ENCODE data around the gene LRRC34.

LRRC34 gene

DNA sequence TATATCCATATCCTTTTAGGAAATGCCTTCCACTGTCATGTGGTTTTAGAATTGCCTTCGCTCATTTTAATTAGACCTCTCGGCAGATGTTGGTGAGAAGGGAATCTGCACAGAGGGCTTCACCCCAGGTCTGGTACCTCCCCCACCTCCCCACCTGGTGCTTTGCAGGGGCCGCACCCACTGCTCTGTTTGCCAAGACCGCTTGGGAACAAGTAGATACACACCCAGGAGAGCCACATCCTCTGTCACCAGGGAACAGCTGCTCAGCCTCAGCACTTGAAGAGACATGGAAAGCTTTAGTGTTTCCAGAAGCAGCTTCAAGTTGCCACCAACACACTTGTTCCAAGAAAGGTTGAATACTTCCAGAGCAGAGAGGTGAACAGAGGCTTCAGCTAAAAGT lies 35.2 kb upstream of the LRRC34 start:
- no peak for DNase-seq (ENCODE audit: low read depth)
- H3K4me3 ChIP-seq (ENCODE audit: low read depth, low read length), result no peak overlapping the region
- TF ChIP-seq, protein P1, sequence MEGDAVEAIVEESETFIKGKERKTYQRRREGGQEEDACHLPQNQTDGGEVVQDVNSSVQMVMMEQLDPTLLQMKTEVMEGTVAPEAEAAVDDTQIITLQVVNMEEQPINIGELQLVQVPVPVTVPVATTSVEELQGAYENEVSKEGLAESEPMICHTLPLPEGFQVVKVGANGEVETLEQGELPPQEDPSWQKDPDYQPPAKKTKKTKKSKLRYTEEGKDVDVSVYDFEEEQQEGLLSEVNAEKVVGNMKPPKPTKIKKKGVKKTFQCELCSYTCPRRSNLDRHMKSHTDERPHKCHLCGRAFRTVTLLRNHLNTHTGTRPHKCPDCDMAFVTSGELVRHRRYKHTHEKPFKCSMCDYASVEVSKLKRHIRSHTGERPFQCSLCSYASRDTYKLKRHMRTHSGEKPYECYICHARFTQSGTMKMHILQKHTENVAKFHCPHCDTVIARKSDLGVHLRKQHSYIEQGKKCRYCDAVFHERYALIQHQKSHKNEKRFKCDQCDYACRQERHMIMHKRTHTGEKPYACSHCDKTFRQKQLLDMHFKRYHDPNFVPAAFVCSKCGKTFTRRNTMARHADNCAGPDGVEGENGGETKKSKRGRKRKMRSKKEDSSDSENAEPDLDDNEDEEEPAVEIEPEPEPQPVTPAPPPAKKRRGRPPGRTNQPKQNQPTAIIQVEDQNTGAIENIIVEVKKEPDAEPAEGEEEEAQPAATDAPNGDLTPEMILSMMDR (IDR thresholded peaks at IDR 0.05; ENCODE audit: control insufficient read depth, extremely low read depth, insufficient read depth), result no peak

DNA sequence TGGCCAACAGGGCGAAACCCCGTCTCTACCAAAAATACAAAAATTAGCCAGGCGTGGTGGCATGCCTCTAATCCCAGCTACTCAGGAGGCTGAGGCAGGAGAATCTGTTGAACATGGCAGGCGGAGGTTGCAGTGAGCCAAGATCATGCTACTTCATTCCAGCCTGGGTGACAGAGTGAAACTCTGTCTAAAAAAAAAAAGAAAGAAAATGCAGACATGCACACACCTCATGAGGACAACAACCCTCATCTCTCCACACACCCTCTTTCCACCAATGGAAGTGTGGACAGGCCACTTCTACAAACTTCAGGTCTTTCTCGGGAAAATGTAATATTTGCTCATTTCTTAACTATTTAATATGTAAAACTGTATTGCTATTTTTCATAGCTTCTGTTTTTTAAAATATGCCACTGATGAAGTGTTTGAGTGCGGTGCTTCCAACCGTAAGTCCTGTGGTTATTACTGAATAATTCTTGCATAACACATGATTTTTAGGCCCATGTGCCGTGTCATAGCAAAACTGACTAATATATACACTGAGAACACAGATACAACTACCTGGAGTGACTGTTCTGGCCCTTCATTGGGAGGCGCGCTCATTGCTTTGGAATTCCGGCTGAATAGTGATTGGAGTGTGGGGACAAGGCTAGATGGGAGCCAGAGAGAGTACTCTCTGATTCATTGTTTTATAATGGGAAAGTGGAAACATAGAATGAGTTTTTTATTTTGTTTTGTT lies 33.9 kb upstream of the LRRC34 start:
- no peak overlapping the region for H3K4me3 ChIP-seq (ENCODE audit: low read depth, low read length)
- no peak for DNase-seq (ENCODE audit: low read depth)
- TF ChIP-seq, protein P1 (IDR thresholded peaks at IDR 0.05; ENCODE audit: control insufficient read depth, extremely low read depth, insufficient read depth), result no peak

DNA sequence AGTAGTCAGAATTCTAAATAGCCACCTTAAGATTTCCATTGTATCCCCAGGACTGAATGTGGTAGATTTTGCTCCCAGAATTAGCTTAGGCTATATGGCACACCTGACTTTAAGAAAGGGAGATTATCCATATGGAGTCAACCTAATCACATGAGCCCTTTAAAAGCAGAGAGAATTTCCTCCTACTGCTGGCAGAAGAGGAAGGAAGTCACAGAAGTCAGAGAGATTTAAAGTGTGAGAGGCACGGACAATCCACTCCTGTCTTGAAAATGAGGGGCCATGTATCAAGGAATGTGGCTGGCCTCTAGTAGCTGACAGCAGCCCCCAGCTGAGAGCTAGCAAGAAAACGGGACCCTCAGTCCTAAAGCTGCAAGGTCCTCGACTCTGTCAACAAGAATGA lies 30.3 kb upstream of the LRRC34 start:
- TF ChIP-seq, protein P1 (IDR thresholded peaks at IDR 0.05; ENCODE audit: control insufficient read depth, extremely low read depth, insufficient read depth), result no peak
- no peak for DNase-seq (ENCODE audit: low read depth)
- H3K4me3 ChIP-seq (ENCODE audit: low read depth, low read length), result no peak overlapping the region

DNA sequence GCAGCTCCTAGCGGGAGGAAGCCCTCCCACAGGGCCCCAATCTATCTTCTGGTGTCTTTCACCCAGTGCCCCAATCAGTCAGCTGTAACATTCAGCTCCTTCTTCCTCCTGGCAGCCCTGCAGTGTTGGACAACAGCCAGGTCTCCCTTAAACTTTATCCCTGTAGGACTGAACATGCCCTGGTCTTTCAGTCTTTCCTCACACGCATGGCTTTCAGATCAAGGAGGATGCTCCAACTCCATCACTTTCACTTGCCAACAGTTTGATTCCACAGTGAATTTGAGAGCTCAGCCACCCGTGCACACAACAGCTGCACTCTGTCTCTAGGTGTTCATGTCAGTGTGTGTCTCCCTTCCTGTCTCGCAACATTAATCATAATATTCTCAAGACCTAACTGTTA lies 28.5 kb upstream of the LRRC34 start:
- TF ChIP-seq, protein P1 (IDR thresholded peaks at IDR 0.05; ENCODE audit: control insufficient read depth, extremely low read depth, insufficient read depth), result no peak
- DNase-seq (ENCODE audit: low read depth), result no peak
- H3K4me3 ChIP-seq (ENCODE audit: low read depth, low read length), result no peak overlapping the region

DNA sequence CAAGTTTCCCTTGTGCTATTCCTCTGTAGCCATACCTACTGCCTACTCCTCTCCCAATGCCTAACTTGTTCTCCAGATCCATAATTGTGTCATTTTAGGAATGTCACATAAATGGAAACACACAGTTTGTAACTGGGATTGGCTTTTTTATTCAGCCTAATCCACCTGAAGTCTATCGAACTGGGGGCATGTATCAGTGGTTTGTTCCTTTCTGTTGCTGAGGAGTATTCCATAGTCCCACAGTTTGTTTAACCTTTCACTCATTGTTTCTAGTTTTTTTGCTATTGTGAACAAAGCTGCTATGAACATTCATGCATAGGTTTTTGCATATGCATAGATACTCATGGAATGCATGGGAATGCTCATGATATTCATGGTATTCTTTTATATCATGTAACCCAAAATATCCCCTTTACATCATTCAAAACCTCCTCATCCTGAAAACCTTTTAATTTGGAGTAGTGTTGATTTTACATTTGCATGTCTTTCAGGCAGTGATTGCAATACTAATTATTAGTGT lies 25.9 kb upstream of the LRRC34 start:
- no peak for DNase-seq (ENCODE audit: low read depth)
- H3K4me3 ChIP-seq (ENCODE audit: low read depth, low read length), result no peak overlapping the region
- TF ChIP-seq, protein P1 (IDR thresholded peaks at IDR 0.05; ENCODE audit: control insufficient read depth, extremely low read depth, insufficient read depth), result no peak

DNA sequence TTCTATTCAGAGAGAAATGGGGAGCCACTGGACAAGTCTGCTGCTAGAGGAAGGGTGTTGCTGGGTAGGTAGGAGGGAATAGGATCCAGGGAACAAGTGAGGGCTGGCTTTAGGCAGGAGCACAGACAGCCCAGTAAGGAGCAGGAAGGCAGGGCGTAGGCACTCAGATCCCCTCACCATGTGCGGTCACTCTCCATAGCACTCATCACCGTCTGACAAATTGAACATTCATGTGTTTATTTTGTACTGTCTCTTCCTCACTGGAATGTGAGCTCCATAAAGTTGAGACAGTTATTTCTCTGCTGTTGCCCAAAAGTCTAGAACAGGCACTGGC lies 24.2 kb upstream of the LRRC34 start:
- no peak for DNase-seq (ENCODE audit: low read depth)
- TF ChIP-seq, protein P1 (IDR thresholded peaks at IDR 0.05; ENCODE audit: control insufficient read depth, extremely low read depth, insufficient read depth), result no peak
- no peak overlapping the region for H3K4me3 ChIP-seq (ENCODE audit: low read depth, low read length)

All from LNCaP clone FGC (cell line).